OCI-LY3 (cell line): ENCODE data around the gene MSI2.

Experiments used
- EZH2phosphoT487 ChIP-seq: fragments of 200-600 bp; shearing (Covaris generic); IDR thresholded peaks from 2 replicates; pipeline ENCODE4 v1.6.1; 2018; ENCODE audit warnings: antibody characterized with exemption, mixed run types, low read depth
- TF ChIP-seq, protein P1 (sequence below): fragments of 200-600, 300-600 bp; sonication (generic); IDR thresholded peaks from 2 replicates; pipeline ENCODE4 v1.5.1; 2014; ENCODE audit warnings: antibody characterized with exemption, low read length, low read depth

DNA sequence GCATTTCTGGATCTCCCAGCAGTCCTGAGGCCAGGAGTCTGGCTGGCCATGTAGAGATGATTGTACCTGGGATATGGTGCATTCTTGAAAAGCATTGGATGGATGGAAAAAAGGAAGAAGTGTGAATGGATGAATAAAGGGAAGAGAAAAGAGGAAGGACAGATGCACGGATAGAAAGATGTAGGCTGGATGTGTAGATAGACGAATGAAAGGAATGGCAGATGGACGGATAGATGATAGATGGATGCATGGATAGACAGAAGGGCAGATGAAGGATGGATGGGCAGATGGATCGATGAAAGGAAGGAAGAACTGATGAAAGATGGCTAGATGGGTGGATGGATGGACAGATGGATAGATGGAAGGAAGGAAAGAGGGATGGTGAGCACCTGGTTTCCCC is 210.9 kb downstream of the MSI2 start:
- no peak for TF ChIP-seq EZH2phosphoT487
- TF ChIP-seq, protein P1, sequence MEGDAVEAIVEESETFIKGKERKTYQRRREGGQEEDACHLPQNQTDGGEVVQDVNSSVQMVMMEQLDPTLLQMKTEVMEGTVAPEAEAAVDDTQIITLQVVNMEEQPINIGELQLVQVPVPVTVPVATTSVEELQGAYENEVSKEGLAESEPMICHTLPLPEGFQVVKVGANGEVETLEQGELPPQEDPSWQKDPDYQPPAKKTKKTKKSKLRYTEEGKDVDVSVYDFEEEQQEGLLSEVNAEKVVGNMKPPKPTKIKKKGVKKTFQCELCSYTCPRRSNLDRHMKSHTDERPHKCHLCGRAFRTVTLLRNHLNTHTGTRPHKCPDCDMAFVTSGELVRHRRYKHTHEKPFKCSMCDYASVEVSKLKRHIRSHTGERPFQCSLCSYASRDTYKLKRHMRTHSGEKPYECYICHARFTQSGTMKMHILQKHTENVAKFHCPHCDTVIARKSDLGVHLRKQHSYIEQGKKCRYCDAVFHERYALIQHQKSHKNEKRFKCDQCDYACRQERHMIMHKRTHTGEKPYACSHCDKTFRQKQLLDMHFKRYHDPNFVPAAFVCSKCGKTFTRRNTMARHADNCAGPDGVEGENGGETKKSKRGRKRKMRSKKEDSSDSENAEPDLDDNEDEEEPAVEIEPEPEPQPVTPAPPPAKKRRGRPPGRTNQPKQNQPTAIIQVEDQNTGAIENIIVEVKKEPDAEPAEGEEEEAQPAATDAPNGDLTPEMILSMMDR: no peak
